22Rv1 (cell line): ENCODE data around the gene USP19.

ENCODE experiments used
- CTCF ChIP-seq: fragments of 450-650 bp; IDR thresholded peaks from 2 replicates; pipeline ENCODE4 v1.5.1; 2017; ENCODE audit warnings: mild to moderate bottlenecking
- ZFX ChIP-seq: fragments of 450-650 bp; IDR thresholded peaks from 2 replicates; pipeline ENCODE4 v1.6.1; 2017; ENCODE audit warnings: antibody characterized with exemption, borderline replicate concordance

- TF ChIP-seq CTCF, result no peak
- TF ChIP-seq ZFX, result no peak
These were observed 32.8 kb upstream of the USP19 start for GRCh38 chr3:49153349-49153912.
